Stomach (tissue), 9 donors: ENCODE results near the gene CCDC170. TPM values are rescaled to one million over a fixed set of nuclear protein-coding genes. Genes with fewer than 3 reads are reported as not detected.

Experiments
- DNase-seq, 2 donors: peaks; one replicate each; pipeline versions ENCODE4 v3.0.0 to v3.0.0-alpha.2; 2013 to 2019
- H3K27ac ChIP-seq, 5 donors: fragments of 200-600 bp in 4 of 5; sonication (generic) in 4 of 5; one replicate each; pipeline ENCODE4 v1.5.1; 2013 to 2019; ENCODE audit warnings: mild to moderate bottlenecking in 1 of 5, moderate library complexity in 1 of 5
- H3K27me3 ChIP-seq, 3 donors: fragments of 200-600 bp; sonication (generic); one replicate each; pipeline ENCODE4 v1.5.1; 2017 to 2019; ENCODE audit warnings: mixed run types in 1 of 3
- H3K36me3 ChIP-seq, 4 donors: fragments of 200-600 bp; sonication (generic); 1 replicate in 3 of 4; 2 replicates in 1 of 4; pipeline ENCODE4 v1.5.1; 2016 to 2019
- H3K4me1 ChIP-seq, 4 donors: fragments of 200-600 bp; sonication (generic); one replicate each; pipeline ENCODE4 v1.5.1; 2016 to 2019
- H3K4me3 ChIP-seq, 4 donors: fragments of 200-600 bp; sonication (generic) in 3 of 4; one replicate each; pipeline ENCODE4 v1.5.1; 2016 to 2019; ENCODE audit warnings: mild to moderate bottlenecking in 1 of 4
- H3K9me3 ChIP-seq, 4 donors: fragments of 200-600 bp; sonication (generic); one replicate each; pipeline ENCODE4 v1.5.1; 2016 to 2019
- EP300 ChIP-seq: sonication (generic); formaldehyde crosslinking; IDR thresholded peaks from one replicate; pipeline ENCODE4 v1.6.1; 2017; ENCODE audit warnings: antibody characterized with exemption
- POLR2A ChIP-seq, 4 donors: fragments of 450-650 bp; IDR thresholded peaks; one replicate each; pipeline ENCODE4 v1.6.1; 2016; ENCODE audit warnings: antibody characterized with exemption in 4 of 4, control low read depth in 2 of 4, mild to moderate bottlenecking in 1 of 4, moderate library complexity in 1 of 4
- POLR2AphosphoS5 ChIP-seq, 3 donors: sonication (generic); formaldehyde crosslinking; IDR thresholded peaks; one replicate each; pipeline ENCODE4 v1.6.1; 2016; ENCODE audit warnings: antibody characterized with exemption in 3 of 3
- WGBS, 5 donors: extraction: QIAGEN DNeasy Blood & Tissue Kit in 3 of 5; methylation state at CpG; one replicate each; pipeline versions ENCODE4 v1.1.5 to v1.1.7; 2013 to 2018; 5-methylcytosine and 5-hydroxymethylcytosine counted together
- intact Hi-C: fragments of 100-400 bp; cut with DNase I; formaldehyde crosslinking; loops from one replicate; pipeline ENCODE4 v1.15.1; 2023; ENCODE audit warnings: low total_unique reads
- polyA plus RNA-seq, 3 donors: library from polyadenylated mRNA; stranded (reverse); fragments of 200-250 nt; gene quantifications; one replicate each; pipeline ENCODE4 v1.2.3, GENCODE V29; 2013
- total RNA-seq, 5 donors: library from RNA; depleted of rRNA; stranded (reverse); fragments of >200 nt; gene quantifications; one replicate each; pipeline versions ENCODE4 v1.1.0 to v1.2.3, GENCODE V29; 2014 to 2016
- TF ChIP-seq, protein P1 (sequence below), 7 experiments: fragments of 450-650 bp in 4 of 7; fragments of 200-600 bp in 3 of 7; sonication (generic) in 3 of 7; IDR thresholded peaks; one replicate each; pipeline ENCODE4 v1.5.1; 2016 to 2019; ENCODE audit warnings: antibody characterized with exemption in 7 of 7, control low read depth in 2 of 7, mild to moderate bottlenecking in 1 of 7
- donor health status: healthy with polysubstance abuse.
- donor health status: Bipolar disorder and iron deficiency.
- donor health status: healthy.

CCDC170 gene
- total and polyA plus RNA-seq, 8 donors, result 0.05 to 3.6 (median 0.61) TPM; not detected in 1

DNA sequence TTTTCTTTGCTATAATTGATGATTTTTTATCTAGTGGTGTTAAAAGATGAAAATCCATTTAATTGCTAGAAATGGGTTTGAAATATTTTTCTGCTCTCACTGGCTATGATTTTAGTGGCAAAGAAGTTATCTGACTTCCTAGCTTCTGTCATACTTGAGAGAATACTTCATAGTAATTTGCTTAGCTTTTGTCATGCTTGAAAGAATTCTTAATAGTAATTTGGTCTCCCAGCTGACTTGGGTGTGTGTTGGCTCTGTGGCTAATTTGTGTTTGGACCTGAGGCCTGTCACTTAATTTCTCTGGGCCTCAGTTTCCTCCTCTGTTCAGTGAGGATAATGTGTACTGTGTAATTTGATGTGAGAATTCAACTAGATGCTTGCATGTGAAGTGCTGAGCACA, 29.1 kb upstream of the CCDC170 start:
- Histone ChIP-seq H3K9me3 (no peaks in the 10 kb centered on the region), H3K4me3 (no peak overlapping the region), H3K27me3 (no peaks in the 10 kb centered on the region), H3K36me3 (peaks cover 16 to 76% (median 64%) of the 10 kb centered on the region in 4 donors), H3K4me1 (peaks cover 0 to 7% (median 0%) of the 10 kb centered on the region in 4 donors), H3K27ac (no peak overlapping the region)
- TF ChIP-seq POLR2AphosphoS5 (IDR thresholded peaks at IDR 0.05), result no peak
- no peak for TF ChIP-seq EP300
- TF ChIP-seq, protein P1, sequence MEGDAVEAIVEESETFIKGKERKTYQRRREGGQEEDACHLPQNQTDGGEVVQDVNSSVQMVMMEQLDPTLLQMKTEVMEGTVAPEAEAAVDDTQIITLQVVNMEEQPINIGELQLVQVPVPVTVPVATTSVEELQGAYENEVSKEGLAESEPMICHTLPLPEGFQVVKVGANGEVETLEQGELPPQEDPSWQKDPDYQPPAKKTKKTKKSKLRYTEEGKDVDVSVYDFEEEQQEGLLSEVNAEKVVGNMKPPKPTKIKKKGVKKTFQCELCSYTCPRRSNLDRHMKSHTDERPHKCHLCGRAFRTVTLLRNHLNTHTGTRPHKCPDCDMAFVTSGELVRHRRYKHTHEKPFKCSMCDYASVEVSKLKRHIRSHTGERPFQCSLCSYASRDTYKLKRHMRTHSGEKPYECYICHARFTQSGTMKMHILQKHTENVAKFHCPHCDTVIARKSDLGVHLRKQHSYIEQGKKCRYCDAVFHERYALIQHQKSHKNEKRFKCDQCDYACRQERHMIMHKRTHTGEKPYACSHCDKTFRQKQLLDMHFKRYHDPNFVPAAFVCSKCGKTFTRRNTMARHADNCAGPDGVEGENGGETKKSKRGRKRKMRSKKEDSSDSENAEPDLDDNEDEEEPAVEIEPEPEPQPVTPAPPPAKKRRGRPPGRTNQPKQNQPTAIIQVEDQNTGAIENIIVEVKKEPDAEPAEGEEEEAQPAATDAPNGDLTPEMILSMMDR (IDR thresholded peaks at IDR 0.05), result no peak
- TF ChIP-seq POLR2A (IDR thresholded peaks at IDR 0.05), result no peak
- intact Hi-C loops, result no loop called here
- DNase-seq, result no peak

DNA sequence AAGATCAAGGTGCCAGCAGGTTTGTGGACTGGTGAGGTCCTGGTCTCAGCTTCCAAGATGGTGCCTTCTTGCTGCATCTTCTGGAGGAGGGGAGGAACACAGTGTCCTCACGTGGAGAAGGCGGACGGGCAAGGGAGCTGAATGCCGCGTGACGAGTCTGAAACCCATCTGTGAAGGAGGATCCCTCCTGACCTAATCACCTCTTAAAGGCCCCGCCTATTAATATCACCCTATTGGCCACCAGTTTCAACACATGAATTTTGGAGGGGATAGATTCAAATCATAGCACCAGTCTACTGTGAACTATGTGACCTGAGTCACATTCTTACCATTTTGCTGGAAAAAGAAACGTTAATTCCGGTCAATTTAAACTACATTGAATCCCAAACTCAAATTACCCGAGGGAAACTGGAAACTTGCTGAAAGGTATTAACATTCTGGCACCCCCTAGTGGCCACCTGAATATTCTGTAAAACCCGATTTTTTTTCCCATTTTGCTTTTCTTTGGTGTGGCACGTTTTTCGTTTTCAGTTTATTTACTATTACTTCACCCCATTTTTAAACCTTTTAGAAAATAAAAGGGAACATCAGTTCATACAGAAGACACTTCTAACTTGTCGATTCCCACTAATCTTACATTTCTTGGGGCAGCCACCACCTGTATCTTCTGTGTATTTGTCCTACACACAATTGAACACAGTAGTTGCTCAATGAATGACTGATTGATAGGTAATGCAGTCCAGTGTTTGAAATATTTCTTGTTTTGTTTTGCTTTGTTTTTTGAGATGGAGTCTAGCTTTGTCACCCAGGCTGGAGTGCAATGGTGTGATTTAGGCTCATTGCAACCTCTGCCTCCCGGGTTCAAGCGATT, 17.9 kb upstream of the CCDC170 start:
- TF ChIP-seq EP300, result no peak
- TF ChIP-seq, protein P1 (IDR thresholded peaks at IDR 0.05), result peak in 4 of 7 experiments; percentile 57 to 82 (median 64)
- Histone ChIP-seq H3K27ac (no peak overlapping the region), H3K9me3 (no peaks in the 10 kb centered on the region), H3K4me3 (peak overlapping the region in 1 of 4 donors; percentile 23), H3K4me1 (peaks cover 0 to 9% (median 7%) of the 10 kb centered on the region in 4 donors), H3K36me3 (no peaks in the 10 kb centered on the region), H3K27me3 (no peaks in the 10 kb centered on the region)
- WGBS, 5 donors, result 24 to 36% (median 32%) methylated on average over 16 of the region's 16 CpGs
- intact Hi-C loops, result no loop called here
- peak; percentile 38 to 73 for DNase-seq

DNA sequence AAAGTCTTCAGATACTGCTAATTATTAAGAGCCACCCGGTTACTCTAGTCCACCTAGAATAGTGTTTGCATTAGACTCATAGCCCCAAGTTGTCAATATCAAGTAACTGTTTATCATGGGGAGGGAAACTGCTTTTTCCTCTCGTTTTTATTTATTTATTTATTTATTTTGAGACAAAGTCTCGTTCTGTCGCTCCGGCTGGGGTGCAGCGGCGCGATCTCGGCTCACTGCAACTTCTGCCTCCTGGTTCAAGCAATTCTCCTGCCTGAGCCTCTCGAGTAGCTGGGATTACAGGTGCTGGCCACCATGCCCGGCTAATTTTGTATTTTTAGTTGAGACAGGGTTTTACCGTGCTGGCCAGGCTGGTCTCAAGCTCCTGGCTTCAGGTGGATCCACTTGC, 16.1 kb upstream of the CCDC170 start:
- no peaks in the 10 kb centered on the region for H3K36me3 ChIP-seq
- H3K27me3 ChIP-seq, result no peaks in the 10 kb centered on the region
- 92 to 95% (median 94%) methylated on average over 12 of the region's 12 CpGs for WGBS, 5 donors
- H3K9me3 ChIP-seq, result no peaks in the 10 kb centered on the region
- intact Hi-C loops, result no loop called here
- no peak overlapping the region for H3K27ac ChIP-seq
- H3K4me1 ChIP-seq, result peaks cover 0 to 13% (median 7%) of the 10 kb centered on the region in 4 donors
- DNase-seq, result no peak
- TF ChIP-seq POLR2A (IDR thresholded peaks at IDR 0.05) (no peak), EP300 (no peak), POLR2AphosphoS5 (IDR thresholded peaks at IDR 0.05) (no peak)
- TF ChIP-seq, protein P1 (IDR thresholded peaks at IDR 0.05), result no peak
- no peak overlapping the region for H3K4me3 ChIP-seq

DNA sequence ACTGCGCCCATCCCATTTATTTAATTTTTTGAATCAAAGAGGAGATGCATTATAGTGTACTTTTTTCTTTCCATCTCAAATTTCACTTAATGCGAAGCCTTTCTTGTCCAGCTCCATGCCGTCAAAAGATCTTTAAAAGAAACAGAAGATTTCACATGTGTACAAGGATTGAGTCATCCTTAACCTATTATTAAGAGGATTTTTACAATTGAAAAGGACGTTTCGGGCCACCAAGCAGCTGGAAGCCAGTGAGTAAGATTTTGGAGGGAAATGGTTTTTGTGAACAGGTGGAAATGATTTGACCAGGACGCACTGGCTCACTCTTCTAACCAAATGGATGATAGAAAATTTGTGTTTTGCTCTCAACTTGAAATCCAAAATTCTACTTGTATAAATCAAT, 15.1 kb upstream of the CCDC170 start:
- TF ChIP-seq, protein P1 (IDR thresholded peaks at IDR 0.05), result no peak
- TF ChIP-seq EP300 (no peak), POLR2AphosphoS5 (IDR thresholded peaks at IDR 0.05) (no peak), POLR2A (IDR thresholded peaks at IDR 0.05) (no peak)
- no peak overlapping the region for H3K4me3 ChIP-seq
- H3K27me3 ChIP-seq, result no peaks in the 10 kb centered on the region
- H3K27ac ChIP-seq, result no peak overlapping the region
- no peak for DNase-seq
- 83 to 91% (median 87%) methylated on average over 6 of the region's 6 CpGs for WGBS, 5 donors
- no peaks in the 10 kb centered on the region for H3K36me3 ChIP-seq
- no peaks in the 10 kb centered on the region for H3K9me3 ChIP-seq
- intact Hi-C loops, result no loop called here
- H3K4me1 ChIP-seq, result peaks cover 0 to 15% (median 7%) of the 10 kb centered on the region in 4 donors
